BJ (cell line): Measurements from ENCODE around the gene THOP1. TPM values are rescaled to one million over a fixed set of nuclear protein-coding genes. Genes with fewer than 3 reads are reported as not detected.

Experiments
- CTCF ChIA-PET: fragments of 350-600 bp; formaldehyde crosslinking; extraction: SDS; loops from one replicate; lab custom pipeline; 2021; ENCODE audit warnings: antibody characterized with exemption, inconsistent platforms; lab: Yijun Ruan, JAX
- POLR2A ChIA-PET: fragments of 300-600 bp; sonication (Branson Sonifier 250); formaldehyde crosslinking; extraction: SDS; loops from one replicate; lab custom pipeline; 2021; ENCODE audit warnings: antibody characterized with exemption; lab: Charles Lee
- DNase-seq: peaks from one replicate; pipeline ENCODE4 v3.0.0-alpha.2; 2011; ENCODE audit warnings: low read depth
- H3K27me3 ChIP-seq: 2 replicates; pipeline ENCODE4 v1.6.0; 2011; ENCODE audit warnings: low read length; ENCODE audit not compliant: control insufficient read depth, insufficient read depth
- H3K36me3 ChIP-seq: 2 replicates; pipeline ENCODE4 v1.5.1; 2011; ENCODE audit warnings: low read length; ENCODE audit not compliant: control insufficient read depth, insufficient read depth
- H3K4me3 ChIP-seq: 2 replicates; pipeline ENCODE4 v1.5.1; 2011; ENCODE audit warnings: low read depth, mild to moderate bottlenecking, control low read depth, low read length
- CTCF ChIP-seq: IDR thresholded peaks from 2 replicates; pipeline ENCODE4 v1.5.1; 2011; ENCODE audit warnings: low read depth, mild to moderate bottlenecking, control low read depth, inconsistent platforms, low read length, moderate library complexity; ENCODE audit not compliant: insufficient read depth
- polyA plus RNA-seq: library from polyadenylated mRNA; depleted of rRNA; stranded (reverse); fragments of >200 nt; gene quantifications from 2 replicates; pipeline ENCODE4 v1.2.3, GENCODE V29; 2011

The THOP1 gene
- polyA plus RNA-seq, 1 experiment = 71.7 TPM

- TF ChIP-seq CTCF = no peak
- no peak overlapping the region for H3K4me3 ChIP-seq
- H3K27me3 ChIP-seq = no peaks in the 10 kb centered on the region
- no peak for DNase-seq
- CTCF ChIA-PET = no interaction called here
- POLR2A ChIA-PET = no interaction called here
- H3K36me3 ChIP-seq = peaks cover 16% of the 10 kb centered on the region
These were observed 13.3 kb upstream of the THOP1 start for GRCh38 chr19:2771786-2772674.

GRCh38 chr19:2774083-2774679 is 11.1 kb upstream of the THOP1 start:
- peaks cover 4% of the 10 kb centered on the region for H3K36me3 ChIP-seq
- ChIA-PET POLR2A (no interaction called here), CTCF (interaction anchor here (2.0 kb wide), 1 partner anchor 126 kb away, joined by 7 read pairs; no protein-coding TSS in a partner anchor)
- no peak for TF ChIP-seq CTCF
- no peak overlapping the region for H3K4me3 ChIP-seq
- no peak for DNase-seq
- no peaks in the 10 kb centered on the region for H3K27me3 ChIP-seq

- H3K4me3 ChIP-seq = no peak overlapping the region
- CTCF ChIA-PET = interaction anchor here (2.0 kb wide), 1 partner anchor 127 kb away, joined by 7 read pairs; no protein-coding TSS in a partner anchor
These were observed 10.2 kb upstream of the THOP1 start for GRCh38 chr19:2774953-2775555.

GRCh38 chr19:2775556-2776430 is 9.5 kb upstream of the THOP1 start:
- Histone ChIP-seq H3K4me3 (no peak overlapping the region), H3K27me3 (no peaks in the 10 kb centered on the region), H3K36me3 (peaks cover 4% of the 10 kb centered on the region)
- ChIA-PET POLR2A (no interaction called here), CTCF (interaction anchor here (2.0 kb wide), 1 partner anchor 128 kb away, joined by 7 read pairs; no protein-coding TSS in a partner anchor)
- TF ChIP-seq CTCF = no peak
- no peak for DNase-seq

More at GRCh38 chr19:2774953-2775555, 10.2 kb upstream of the THOP1 start:
- TF ChIP-seq CTCF = no peak
- H3K36me3 ChIP-seq = peaks cover 4% of the 10 kb centered on the region
- no peaks in the 10 kb centered on the region for H3K27me3 ChIP-seq
- no peak for DNase-seq
- POLR2A ChIA-PET = no interaction called here
